Measurements from ENCODE around the gene DNM1L.
A peak's percentile ranks its signal among the peaks of the same experiment; 100 is the strongest.
"Not testable (repeated sequence)": the region's sequence is repeated elsewhere in the genome, so short reads cannot be mapped to it uniquely, and the experiment has no call there.

The DNM1L gene

GRCh38 chr12:32681272-32681671, 2.2 kb downstream of the DNM1L start:
- H3K36me3 Mint-ChIP-seq = peaks cover 2% of the 10 kb centered on the region
- H3K4me1 Mint-ChIP-seq (ENCODE audit: low read depth) = peaks cover 31% of the 10 kb centered on the region
- no peak overlapping the region for H3K27ac Mint-ChIP-seq
- peak overlapping the region; percentile 92 for H3K4me3 Mint-ChIP-seq
- H3K27me3 Mint-ChIP-seq = no peaks in the 10 kb centered on the region
- H3K9me3 Mint-ChIP-seq (ENCODE audit: low read depth) = no peaks in the 10 kb centered on the region

GRCh38 chr12:32686340-32686739, 7.2 kb downstream of the DNM1L start:
- Mint-ChIP-seq H3K27ac (no peak overlapping the region), H3K4me1 (ENCODE audit: low read depth) (peaks cover 46% of the 10 kb centered on the region), H3K36me3 (peaks cover 11% of the 10 kb centered on the region), H3K9me3 (ENCODE audit: low read depth) (no peaks in the 10 kb centered on the region), H3K27me3 (no peaks in the 10 kb centered on the region), H3K4me3 (no peak overlapping the region)

- peaks cover 56% of the 10 kb centered on the region for H3K4me1 Mint-ChIP-seq (ENCODE audit: low read depth)
- no peak overlapping the region for H3K4me3 Mint-ChIP-seq
- H3K27ac Mint-ChIP-seq = no peak overlapping the region
- no peaks in the 10 kb centered on the region for H3K9me3 Mint-ChIP-seq (ENCODE audit: low read depth)
- H3K27me3 Mint-ChIP-seq = no peaks in the 10 kb centered on the region
- peaks cover 11% of the 10 kb centered on the region for H3K36me3 Mint-ChIP-seq
Observed at GRCh38 chr12:32688786-32689185, 9.7 kb downstream of the DNM1L start.

DNA sequence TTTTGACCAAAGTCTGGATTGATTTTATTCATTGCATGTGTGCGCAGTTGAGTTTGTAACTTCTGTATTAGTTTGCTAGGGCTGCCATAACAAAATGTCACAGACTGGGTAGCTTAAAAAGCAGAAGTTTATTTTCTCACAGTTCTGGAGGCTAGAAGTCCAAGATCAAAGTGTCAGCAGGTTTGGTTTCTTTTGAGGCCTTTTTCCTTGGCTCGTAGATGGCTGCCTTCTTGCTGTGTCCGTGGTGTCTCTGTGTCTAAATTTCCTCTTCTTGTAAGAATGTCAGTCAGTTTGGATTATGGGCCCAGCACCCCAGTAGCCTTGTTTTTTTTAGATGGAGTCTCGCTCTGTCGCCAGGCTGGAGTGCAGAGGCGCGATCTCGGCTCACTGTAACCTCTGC, 11.8 kb downstream of the DNM1L start:
- Mint-ChIP-seq H3K4me3 (no peak overlapping the region), H3K27me3 (no peaks in the 10 kb centered on the region), H3K4me1 (ENCODE audit: low read depth) (peaks cover 59% of the 10 kb centered on the region), H3K36me3 (peaks cover 18% of the 10 kb centered on the region), H3K27ac (no peak overlapping the region), H3K9me3 (ENCODE audit: low read depth) (no peaks in the 10 kb centered on the region)

DNA sequence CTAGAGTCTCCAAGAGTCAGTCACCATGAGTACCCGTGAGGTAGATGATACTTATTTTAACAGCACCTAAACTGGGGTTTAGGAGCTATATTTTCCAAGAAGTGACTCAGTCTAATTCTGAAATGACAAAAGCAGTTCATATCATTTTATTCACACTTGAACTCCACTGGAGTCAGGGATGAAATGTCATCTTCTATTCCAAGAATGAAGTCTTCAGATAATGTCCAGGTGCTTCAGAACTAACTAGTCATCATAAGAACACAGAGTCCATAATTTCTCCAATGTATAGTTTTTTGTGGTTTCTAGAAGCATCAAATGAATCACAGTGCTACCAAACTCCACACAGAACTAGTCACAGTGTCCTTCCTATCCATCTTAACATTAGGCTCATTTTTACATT, 13.3 kb downstream of the DNM1L start:
- Mint-ChIP-seq H3K27me3 (no peaks in the 10 kb centered on the region), H3K9me3 (ENCODE audit: low read depth) (no peaks in the 10 kb centered on the region), H3K4me1 (ENCODE audit: low read depth) (peaks cover 52% of the 10 kb centered on the region), H3K36me3 (peaks cover 13% of the 10 kb centered on the region), H3K27ac (no peak overlapping the region), H3K4me3 (no peak overlapping the region)

GRCh38 chr12:32693036-32693435, 13.9 kb downstream of the DNM1L start:
- Mint-ChIP-seq H3K27ac (no peak overlapping the region), H3K27me3 (no peaks in the 10 kb centered on the region), H3K36me3 (peaks cover 13% of the 10 kb centered on the region), H3K9me3 (ENCODE audit: low read depth) (no peaks in the 10 kb centered on the region), H3K4me3 (no peak overlapping the region), H3K4me1 (ENCODE audit: low read depth) (peaks cover 50% of the 10 kb centered on the region)

- Mint-ChIP-seq H3K4me3 (no peak overlapping the region), H3K27ac (peak overlapping the region; percentile 5), H3K4me1 (ENCODE audit: low read depth) (peaks cover 32% of the 10 kb centered on the region), H3K9me3 (ENCODE audit: low read depth) (no peaks in the 10 kb centered on the region), H3K27me3 (no peaks in the 10 kb centered on the region), H3K36me3 (peaks cover 7% of the 10 kb centered on the region)
Observed at GRCh38 chr12:32695787-32696186, 16.7 kb downstream of the DNM1L start.

DNA sequence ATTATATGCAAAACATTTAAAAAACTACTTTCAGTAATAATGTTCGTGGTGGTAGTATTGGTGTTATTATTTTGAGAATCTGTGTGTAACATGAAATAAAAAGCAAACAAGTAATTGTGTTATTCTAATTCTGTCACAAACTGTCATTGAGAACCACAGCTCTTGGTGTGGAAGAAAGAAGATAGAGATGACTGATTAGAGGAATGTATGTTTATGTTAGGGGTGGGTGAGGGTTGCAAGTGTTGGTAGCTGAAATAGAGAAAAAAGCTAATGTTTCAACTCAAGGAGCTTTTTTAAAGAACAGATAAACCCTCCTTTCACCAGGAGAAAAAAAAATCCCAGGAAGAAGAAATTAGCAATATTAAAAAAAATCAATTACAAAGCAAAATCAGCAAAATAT, 18.3 kb downstream of the DNM1L start:
- Mint-ChIP-seq H3K4me3 (no peak overlapping the region), H3K36me3 (peaks cover 7% of the 10 kb centered on the region), H3K9me3 (ENCODE audit: low read depth) (no peaks in the 10 kb centered on the region), H3K27me3 (no peaks in the 10 kb centered on the region), H3K4me1 (ENCODE audit: low read depth) (peaks cover 21% of the 10 kb centered on the region), H3K27ac (no peak overlapping the region)

- no peaks in the 10 kb centered on the region for H3K9me3 Mint-ChIP-seq (ENCODE audit: low read depth)
- peaks cover 14% of the 10 kb centered on the region for H3K4me1 Mint-ChIP-seq (ENCODE audit: low read depth)
- no peaks in the 10 kb centered on the region for H3K27me3 Mint-ChIP-seq
- peaks cover 8% of the 10 kb centered on the region for H3K36me3 Mint-ChIP-seq
- H3K27ac Mint-ChIP-seq = no peak overlapping the region
- H3K4me3 Mint-ChIP-seq = no peak overlapping the region
Observed at GRCh38 chr12:32698285-32698684, 19.2 kb downstream of the DNM1L start.

DNA sequence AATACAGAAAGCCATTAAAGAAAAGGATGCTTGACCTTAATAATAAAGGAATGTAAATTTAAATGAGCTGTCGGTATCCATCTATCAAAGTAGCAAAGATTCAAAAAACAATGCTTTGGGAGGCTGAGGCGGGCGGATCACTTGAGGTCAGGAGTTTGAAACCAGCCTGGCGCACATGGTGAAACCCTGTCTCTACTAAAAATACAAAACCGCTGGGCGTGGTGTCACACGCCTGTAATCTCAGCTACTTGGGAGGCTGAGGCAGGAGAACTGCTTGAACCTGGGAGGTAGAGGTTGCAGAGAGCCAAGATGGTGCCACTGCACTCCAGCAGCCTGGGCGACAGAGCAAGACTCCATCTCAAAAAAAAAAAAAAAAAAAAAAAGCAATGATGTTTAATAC, 20.3 kb downstream of the DNM1L start:
- not testable (repeated sequence) for H3K27me3 Mint-ChIP-seq; H3K36me3 Mint-ChIP-seq; H3K4me1 Mint-ChIP-seq (ENCODE audit: low read depth); H3K4me3 Mint-ChIP-seq; H3K27ac Mint-ChIP-seq; H3K9me3 Mint-ChIP-seq (ENCODE audit: low read depth)

DNA sequence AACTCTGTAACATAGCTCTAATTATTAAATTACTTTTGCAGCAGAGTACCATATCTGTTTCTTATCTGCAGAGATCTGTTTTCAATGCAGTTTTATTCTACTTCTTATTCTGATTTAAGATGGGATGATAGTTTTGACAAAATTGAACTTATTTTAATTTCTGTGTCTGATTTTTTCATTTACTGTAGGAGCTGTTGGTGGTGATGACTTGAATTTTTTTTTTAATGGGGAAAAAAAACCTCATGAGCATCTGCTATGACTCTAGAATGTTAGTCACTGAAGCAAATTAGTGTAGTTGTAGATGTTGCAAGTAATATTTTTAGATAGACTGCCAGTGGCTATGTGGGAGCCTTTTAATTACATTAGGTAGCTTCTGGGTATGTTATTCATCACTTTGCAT, 23.4 kb downstream of the DNM1L start:
- Mint-ChIP-seq H3K4me3 (no peak overlapping the region), H3K36me3 (peaks cover 2% of the 10 kb centered on the region), H3K9me3 (ENCODE audit: low read depth) (no peaks in the 10 kb centered on the region), H3K27ac (no peak overlapping the region), H3K27me3 (no peaks in the 10 kb centered on the region), H3K4me1 (ENCODE audit: low read depth) (peaks cover 6% of the 10 kb centered on the region)

GRCh38 chr12:32702946-32703345, 23.8 kb downstream of the DNM1L start:
- Mint-ChIP-seq H3K36me3 (peaks cover 2% of the 10 kb centered on the region), H3K27ac (no peak overlapping the region), H3K9me3 (ENCODE audit: low read depth) (no peaks in the 10 kb centered on the region), H3K27me3 (no peaks in the 10 kb centered on the region), H3K4me1 (ENCODE audit: low read depth) (peaks cover 5% of the 10 kb centered on the region), H3K4me3 (no peak overlapping the region)

- no peak overlapping the region for H3K4me3 Mint-ChIP-seq
- no peak overlapping the region for H3K27ac Mint-ChIP-seq
- H3K36me3 Mint-ChIP-seq = peaks cover 2% of the 10 kb centered on the region
- H3K9me3 Mint-ChIP-seq (ENCODE audit: low read depth) = no peaks in the 10 kb centered on the region
- no peaks in the 10 kb centered on the region for H3K27me3 Mint-ChIP-seq
- H3K4me1 Mint-ChIP-seq (ENCODE audit: low read depth) = peaks cover 3% of the 10 kb centered on the region
Observed at GRCh38 chr12:32705783-32706182, 26.7 kb downstream of the DNM1L start.

GRCh38 chr12:32706335-32707024, 27.4 kb downstream of the DNM1L start:
- H3K27ac Mint-ChIP-seq = no peak overlapping the region
- no peak overlapping the region for H3K4me3 Mint-ChIP-seq
- H3K36me3 Mint-ChIP-seq = peaks cover 8% of the 10 kb centered on the region

GRCh38 chr12:32708926-32709325, 29.8 kb downstream of the DNM1L start:
- Mint-ChIP-seq H3K9me3 (ENCODE audit: low read depth) (no peaks in the 10 kb centered on the region), H3K27ac (no peak overlapping the region), H3K27me3 (no peaks in the 10 kb centered on the region), H3K36me3 (peaks cover 11% of the 10 kb centered on the region), H3K4me3 (no peak overlapping the region), H3K4me1 (ENCODE audit: low read depth) (peaks cover 3% of the 10 kb centered on the region)

More at GRCh38 chr12:32706335-32707024, 27.4 kb downstream of the DNM1L start:
- Mint-ChIP-seq H3K27me3 (no peaks in the 10 kb centered on the region), H3K9me3 (ENCODE audit: low read depth) (no peaks in the 10 kb centered on the region), H3K4me1 (ENCODE audit: low read depth) (peaks cover 3% of the 10 kb centered on the region)

GRCh38 chr12:32714772-32715171, 35.7 kb downstream of the DNM1L start:
- Mint-ChIP-seq H3K27ac (no peak overlapping the region), H3K4me1 (ENCODE audit: low read depth) (no peaks in the 10 kb centered on the region), H3K9me3 (ENCODE audit: low read depth) (no peaks in the 10 kb centered on the region), H3K36me3 (peaks cover 11% of the 10 kb centered on the region), H3K27me3 (no peaks in the 10 kb centered on the region), H3K4me3 (no peak overlapping the region)
